ENCODE measurements around the gene RNU6-7. TPM values are rescaled to one million over a fixed set of nuclear protein-coding genes. Genes with fewer than 3 reads are reported as not detected.

The RNU6-7 gene
- total RNA-seq, 1 experiment from 2014 or later: not detected

DNA sequence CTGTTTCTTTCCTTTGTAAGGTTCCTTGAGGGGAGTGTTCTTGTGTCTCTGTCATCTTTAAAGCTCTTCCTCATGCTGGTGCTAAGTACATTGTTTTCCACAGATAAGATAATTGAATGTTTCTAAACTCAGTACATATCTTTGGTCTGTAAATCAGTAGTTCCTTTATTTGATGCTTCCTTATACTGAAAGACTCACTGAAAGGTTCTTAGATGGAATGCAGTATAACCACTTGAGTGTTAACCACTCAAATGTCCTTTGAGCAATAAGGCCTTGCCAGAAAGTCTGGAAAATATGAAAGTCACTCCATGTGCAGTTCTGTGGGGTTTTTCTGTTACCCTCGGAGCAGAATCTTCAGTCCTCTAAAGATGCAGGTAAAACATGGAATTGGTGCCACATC lies 24.2 kb downstream of the RNU6-7 start (continued):
- TF ChIP-seq, protein P1, sequence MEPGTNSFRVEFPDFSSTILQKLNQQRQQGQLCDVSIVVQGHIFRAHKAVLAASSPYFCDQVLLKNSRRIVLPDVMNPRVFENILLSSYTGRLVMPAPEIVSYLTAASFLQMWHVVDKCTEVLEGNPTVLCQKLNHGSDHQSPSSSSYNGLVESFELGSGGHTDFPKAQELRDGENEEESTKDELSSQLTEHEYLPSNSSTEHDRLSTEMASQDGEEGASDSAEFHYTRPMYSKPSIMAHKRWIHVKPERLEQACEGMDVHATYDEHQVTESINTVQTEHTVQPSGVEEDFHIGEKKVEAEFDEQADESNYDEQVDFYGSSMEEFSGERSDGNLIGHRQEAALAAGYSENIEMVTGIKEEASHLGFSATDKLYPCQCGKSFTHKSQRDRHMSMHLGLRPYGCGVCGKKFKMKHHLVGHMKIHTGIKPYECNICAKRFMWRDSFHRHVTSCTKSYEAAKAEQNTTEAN (CRISPR knock-in tag; IDR thresholded peaks at IDR 0.05): no peak
- no peak for TF ChIP-seq ESRRA (CRISPR knock-in tag; IDR thresholded peaks at IDR 0.05; ENCODE audit: borderline replicate concordance)

DNA sequence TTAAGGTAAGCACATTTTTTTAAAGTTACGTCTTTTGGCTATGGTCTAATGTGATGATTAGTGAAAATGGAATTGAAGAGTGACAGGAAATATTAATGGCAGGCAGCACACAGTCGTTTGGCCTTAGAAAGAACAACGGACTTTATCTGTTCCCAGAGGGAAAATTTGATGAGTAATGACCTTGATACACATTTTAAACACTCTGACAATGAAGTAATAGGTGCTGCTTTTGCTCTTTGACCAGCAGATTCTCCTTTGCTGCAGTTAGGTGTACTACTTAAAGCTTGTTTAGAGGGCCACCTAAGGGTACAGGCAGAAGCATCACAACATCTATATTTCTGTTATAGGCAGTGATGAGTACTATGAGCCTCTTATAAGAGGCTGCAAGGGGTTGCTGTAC lies 28.3 kb downstream of the RNU6-7 start:
- Mint-ChIP-seq H3K27ac (no peak overlapping the region), H3K36me3 (no peaks in the 10 kb centered on the region; the same call in 1 of the 2 replicates), H3K4me3 (no peak overlapping the region), H3K9me3 (no peaks in the 10 kb centered on the region; the same call in 1 of the 2 replicates), H3K27me3 (ENCODE audit: low read depth) (no peaks in the 10 kb centered on the region), H3K4me1 (peaks cover under 1% of the 10 kb centered on the region; the same call in 1 of the 2 replicates)
- TF ChIP-seq, protein P2, sequence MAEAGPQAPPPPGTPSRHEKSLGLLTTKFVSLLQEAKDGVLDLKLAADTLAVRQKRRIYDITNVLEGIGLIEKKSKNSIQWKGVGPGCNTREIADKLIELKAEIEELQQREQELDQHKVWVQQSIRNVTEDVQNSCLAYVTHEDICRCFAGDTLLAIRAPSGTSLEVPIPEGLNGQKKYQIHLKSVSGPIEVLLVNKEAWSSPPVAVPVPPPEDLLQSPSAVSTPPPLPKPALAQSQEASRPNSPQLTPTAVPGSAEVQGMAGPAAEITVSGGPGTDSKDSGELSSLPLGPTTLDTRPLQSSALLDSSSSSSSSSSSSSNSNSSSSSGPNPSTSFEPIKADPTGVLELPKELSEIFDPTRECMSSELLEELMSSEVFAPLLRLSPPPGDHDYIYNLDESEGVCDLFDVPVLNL (CRISPR knock-in tag; IDR thresholded peaks at IDR 0.05; ENCODE audit: borderline replicate concordance, low read depth): no peak
- TF ChIP-seq, protein P3, sequence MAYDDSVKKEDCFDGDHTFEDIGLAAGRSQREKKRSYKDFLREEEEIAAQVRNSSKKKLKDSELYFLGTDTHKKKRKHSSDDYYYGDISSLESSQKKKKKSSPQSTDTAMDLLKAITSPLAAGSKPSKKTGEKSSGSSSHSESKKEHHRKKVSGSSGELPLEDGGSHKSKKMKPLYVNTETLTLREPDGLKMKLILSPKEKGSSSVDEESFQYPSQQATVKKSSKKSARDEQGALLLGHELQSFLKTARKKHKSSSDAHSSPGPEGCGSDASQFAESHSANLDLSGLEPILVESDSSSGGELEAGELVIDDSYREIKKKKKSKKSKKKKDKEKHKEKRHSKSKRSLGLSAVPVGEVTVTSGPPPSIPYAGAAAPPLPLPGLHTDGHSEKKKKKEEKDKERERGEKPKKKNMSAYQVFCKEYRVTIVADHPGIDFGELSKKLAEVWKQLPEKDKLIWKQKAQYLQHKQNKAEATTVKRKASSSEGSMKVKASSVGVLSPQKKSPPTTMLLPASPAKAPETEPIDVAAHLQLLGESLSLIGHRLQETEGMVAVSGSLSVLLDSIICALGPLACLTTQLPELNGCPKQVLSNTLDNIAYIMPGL (CRISPR knock-in tag; IDR thresholded peaks at IDR 0.05): no peak
- TF ChIP-seq, protein P4, sequence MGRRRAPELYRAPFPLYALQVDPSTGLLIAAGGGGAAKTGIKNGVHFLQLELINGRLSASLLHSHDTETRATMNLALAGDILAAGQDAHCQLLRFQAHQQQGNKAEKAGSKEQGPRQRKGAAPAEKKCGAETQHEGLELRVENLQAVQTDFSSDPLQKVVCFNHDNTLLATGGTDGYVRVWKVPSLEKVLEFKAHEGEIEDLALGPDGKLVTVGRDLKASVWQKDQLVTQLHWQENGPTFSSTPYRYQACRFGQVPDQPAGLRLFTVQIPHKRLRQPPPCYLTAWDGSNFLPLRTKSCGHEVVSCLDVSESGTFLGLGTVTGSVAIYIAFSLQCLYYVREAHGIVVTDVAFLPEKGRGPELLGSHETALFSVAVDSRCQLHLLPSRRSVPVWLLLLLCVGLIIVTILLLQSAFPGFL (CRISPR knock-in tag; IDR thresholded peaks at IDR 0.05; ENCODE audit: borderline replicate concordance): no peak
- CTCF ChIA-PET: no interaction called here
- DNase-seq (ENCODE audit: low spot score): no peak
- POLR2A ChIA-PET: no interaction called here
- no peak for ATAC-seq

DNA sequence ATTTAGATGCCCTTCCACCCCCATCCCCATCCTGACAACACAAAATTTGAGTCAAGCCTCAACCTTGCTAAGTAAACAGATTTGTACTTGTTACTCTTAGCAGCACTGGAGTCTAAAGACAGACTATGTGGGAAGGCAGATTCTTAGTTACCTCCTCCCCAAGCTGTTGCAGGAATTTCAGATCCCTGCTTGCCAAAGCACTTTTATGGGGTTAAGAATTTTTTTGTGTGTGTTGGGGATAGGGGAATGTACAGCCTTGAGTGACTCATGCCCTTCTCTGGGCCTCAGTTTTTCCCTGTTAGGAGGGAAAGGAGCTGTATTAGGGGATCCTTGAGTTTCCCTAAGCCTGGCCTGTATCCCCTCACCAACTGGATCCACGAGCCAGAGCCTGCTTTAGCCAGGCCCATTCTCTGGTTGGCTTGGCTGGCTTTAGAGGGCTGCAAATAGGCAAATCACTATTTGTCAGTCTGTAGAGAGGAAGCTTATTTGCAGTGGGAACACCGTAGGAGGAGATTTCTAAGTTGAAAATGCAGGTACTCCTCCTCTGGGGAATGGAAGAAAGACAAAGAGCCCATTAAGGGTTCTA lies 28.9 kb downstream of the RNU6-7 start:
- no peak overlapping the region for H3K27ac Mint-ChIP-seq

DNA sequence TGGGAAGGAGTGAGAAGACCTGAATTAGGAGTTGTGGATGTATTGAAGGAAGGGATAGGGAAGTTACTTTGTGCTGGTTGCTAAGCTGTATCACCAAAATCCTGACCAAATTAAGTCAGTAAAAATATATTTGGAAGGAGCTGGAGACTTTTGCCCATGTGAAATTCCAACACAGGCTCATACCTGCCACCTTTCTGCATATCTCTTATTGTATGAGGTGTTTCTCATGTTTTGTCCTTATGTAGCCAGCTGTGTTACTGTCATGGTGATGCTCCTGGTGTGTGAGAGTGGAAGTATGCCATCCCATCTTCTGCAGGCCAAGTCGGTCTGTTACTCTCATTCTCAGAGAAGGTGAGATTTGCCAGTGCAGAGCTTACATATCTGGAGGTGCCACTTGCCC lies 30.6 kb downstream of the RNU6-7 start:
- Mint-ChIP-seq H3K27me3 (ENCODE audit: low read depth) (no peaks in the 10 kb centered on the region), H3K9me3 (peaks cover under 1% of the 10 kb centered on the region; the same call in 1 of the 2 replicates), H3K4me3 (no peak overlapping the region), H3K36me3 (no peaks in the 10 kb centered on the region; the same call in 1 of the 2 replicates), H3K4me1 (no peaks in the 10 kb centered on the region), H3K27ac (no peak overlapping the region)
- ATAC-seq (no peak), DNase-seq (ENCODE audit: low spot score) (no peak)
- ChIA-PET POLR2A (no interaction called here), CTCF (interaction anchor here (0.6 kb wide), 1 partner anchor 24 kb away, joined by 4 read pairs; no protein-coding TSS in a partner anchor)
- TF ChIP-seq, protein P5, sequence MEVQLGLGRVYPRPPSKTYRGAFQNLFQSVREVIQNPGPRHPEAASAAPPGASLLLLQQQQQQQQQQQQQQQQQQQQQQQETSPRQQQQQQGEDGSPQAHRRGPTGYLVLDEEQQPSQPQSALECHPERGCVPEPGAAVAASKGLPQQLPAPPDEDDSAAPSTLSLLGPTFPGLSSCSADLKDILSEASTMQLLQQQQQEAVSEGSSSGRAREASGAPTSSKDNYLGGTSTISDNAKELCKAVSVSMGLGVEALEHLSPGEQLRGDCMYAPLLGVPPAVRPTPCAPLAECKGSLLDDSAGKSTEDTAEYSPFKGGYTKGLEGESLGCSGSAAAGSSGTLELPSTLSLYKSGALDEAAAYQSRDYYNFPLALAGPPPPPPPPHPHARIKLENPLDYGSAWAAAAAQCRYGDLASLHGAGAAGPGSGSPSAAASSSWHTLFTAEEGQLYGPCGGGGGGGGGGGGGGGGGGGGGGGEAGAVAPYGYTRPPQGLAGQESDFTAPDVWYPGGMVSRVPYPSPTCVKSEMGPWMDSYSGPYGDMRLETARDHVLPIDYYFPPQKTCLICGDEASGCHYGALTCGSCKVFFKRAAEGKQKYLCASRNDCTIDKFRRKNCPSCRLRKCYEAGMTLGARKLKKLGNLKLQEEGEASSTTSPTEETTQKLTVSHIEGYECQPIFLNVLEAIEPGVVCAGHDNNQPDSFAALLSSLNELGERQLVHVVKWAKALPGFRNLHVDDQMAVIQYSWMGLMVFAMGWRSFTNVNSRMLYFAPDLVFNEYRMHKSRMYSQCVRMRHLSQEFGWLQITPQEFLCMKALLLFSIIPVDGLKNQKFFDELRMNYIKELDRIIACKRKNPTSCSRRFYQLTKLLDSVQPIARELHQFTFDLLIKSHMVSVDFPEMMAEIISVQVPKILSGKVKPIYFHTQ (CRISPR knock-in tag; IDR thresholded peaks at IDR 0.05): no peak
- TF ChIP-seq, protein P6, sequence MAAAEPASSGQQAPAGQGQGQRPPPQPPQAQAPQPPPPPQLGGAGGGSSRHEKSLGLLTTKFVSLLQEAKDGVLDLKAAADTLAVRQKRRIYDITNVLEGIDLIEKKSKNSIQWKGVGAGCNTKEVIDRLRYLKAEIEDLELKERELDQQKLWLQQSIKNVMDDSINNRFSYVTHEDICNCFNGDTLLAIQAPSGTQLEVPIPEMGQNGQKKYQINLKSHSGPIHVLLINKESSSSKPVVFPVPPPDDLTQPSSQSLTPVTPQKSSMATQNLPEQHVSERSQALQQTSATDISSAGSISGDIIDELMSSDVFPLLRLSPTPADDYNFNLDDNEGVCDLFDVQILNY (CRISPR knock-in tag; IDR thresholded peaks at IDR 0.05): no peak
- TF ChIP-seq GTF2I (CRISPR knock-in tag; conservative IDR thresholded peaks at IDR 0.05): no peak
- TF ChIP-seq, protein P7, sequence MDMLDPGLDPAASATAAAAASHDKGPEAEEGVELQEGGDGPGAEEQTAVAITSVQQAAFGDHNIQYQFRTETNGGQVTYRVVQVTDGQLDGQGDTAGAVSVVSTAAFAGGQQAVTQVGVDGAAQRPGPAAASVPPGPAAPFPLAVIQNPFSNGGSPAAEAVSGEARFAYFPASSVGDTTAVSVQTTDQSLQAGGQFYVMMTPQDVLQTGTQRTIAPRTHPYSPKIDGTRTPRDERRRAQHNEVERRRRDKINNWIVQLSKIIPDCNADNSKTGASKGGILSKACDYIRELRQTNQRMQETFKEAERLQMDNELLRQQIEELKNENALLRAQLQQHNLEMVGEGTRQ (CRISPR knock-in tag; IDR thresholded peaks at IDR 0.05): no peak
- TF ChIP-seq SP1 (CRISPR knock-in tag; conservative IDR thresholded peaks at IDR 0.05): no peak
- TF ChIP-seq, protein P8, sequence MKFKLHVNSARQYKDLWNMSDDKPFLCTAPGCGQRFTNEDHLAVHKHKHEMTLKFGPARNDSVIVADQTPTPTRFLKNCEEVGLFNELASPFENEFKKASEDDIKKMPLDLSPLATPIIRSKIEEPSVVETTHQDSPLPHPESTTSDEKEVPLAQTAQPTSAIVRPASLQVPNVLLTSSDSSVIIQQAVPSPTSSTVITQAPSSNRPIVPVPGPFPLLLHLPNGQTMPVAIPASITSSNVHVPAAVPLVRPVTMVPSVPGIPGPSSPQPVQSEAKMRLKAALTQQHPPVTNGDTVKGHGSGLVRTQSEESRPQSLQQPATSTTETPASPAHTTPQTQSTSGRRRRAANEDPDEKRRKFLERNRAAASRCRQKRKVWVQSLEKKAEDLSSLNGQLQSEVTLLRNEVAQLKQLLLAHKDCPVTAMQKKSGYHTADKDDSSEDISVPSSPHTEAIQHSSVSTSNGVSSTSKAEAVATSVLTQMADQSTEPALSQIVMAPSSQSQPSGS (CRISPR knock-in tag; IDR thresholded peaks at IDR 0.05; ENCODE audit: borderline replicate concordance, low read depth): no peak
- no peak for TF ChIP-seq NR1H2 (CRISPR knock-in tag; IDR thresholded peaks at IDR 0.05)

More for the DNA sequence above, 28.9 kb downstream of the RNU6-7 start:
- TF ChIP-seq JAZF1 (CRISPR knock-in tag; IDR thresholded peaks at IDR 0.05) (no peak), NR3C1 (CRISPR knock-in tag; conservative IDR thresholded peaks at IDR 0.05; ENCODE audit: low read depth) (no peak)
- Mint-ChIP-seq H3K4me1 (no peaks in the 10 kb centered on the region), H3K4me3 (no peak overlapping the region), H3K9me3 (no peaks in the 10 kb centered on the region; the same call in 1 of the 2 replicates), H3K27me3 (ENCODE audit: low read depth) (no peaks in the 10 kb centered on the region), H3K36me3 (no peaks in the 10 kb centered on the region; the same call in 1 of the 2 replicates)
- ChIA-PET POLR2A (no interaction called here), CTCF (no interaction called here)
- ATAC-seq (peak; percentile 28; the same call in 1 of the 2 replicates), DNase-seq (ENCODE audit: low spot score) (no peak)
